Heart right ventricle (tissue), 16 donors: ENCODE measurements around the gene CRYL1. TPM values are rescaled to one million over a fixed set of nuclear protein-coding genes. Genes with fewer than 3 reads are reported as not detected.
A peak's percentile ranks its signal among the peaks of the same experiment; 100 is the strongest.

ENCODE experiments used
- ATAC-seq, 8 donors: fragments of 200-7000 bp; cut with Tn5 transposase; one replicate each; pipeline ENCODE4 v1.9.1; 2020; ENCODE audit warnings: mild to moderate bottlenecking in 8 of 8, moderate library complexity in 8 of 8, moderate number of reproducible peaks in 1 of 8
- DNase-seq, 2 donors: peaks; one replicate each; pipeline ENCODE4 v3.0.0-alpha.2; 2020
- H3K27ac ChIP-seq, 10 donors: fragments of 200-600 bp; sonication (generic) in 2 of 10; one replicate each; pipeline versions ENCODE4 v1.5.0 to v1.8.0; 2020 to 2022; ENCODE audit warnings: mild to moderate bottlenecking in 3 of 10
- H3K27me3 ChIP-seq, 7 donors: fragments of 200-600 bp; one replicate each; pipeline ENCODE4 v1.8.0; 2021 to 2022; ENCODE audit warnings: mild to moderate bottlenecking in 2 of 7
- H3K36me3 ChIP-seq, 9 donors: fragments of 200-600 bp; sonication (generic) in 1 of 9; one replicate each; pipeline versions ENCODE4 v1.5.0 to v1.8.0; 2020 to 2022; ENCODE audit warnings: mild to moderate bottlenecking in 2 of 9
- H3K4me1 ChIP-seq, 9 donors: fragments of 200-600 bp; sonication (generic) in 1 of 9; one replicate each; pipeline versions ENCODE4 v1.5.0 to v1.8.0; 2020 to 2022; ENCODE audit warnings: mild to moderate bottlenecking in 4 of 9
- H3K4me3 ChIP-seq, 10 donors: fragments of 200-600 bp; sonication (generic) in 2 of 10; one replicate each; pipeline versions ENCODE4 v1.5.0 to v1.8.0; 2020 to 2022; ENCODE audit warnings: mild to moderate bottlenecking in 7 of 10, moderate library complexity in 2 of 10
- H3K9me3 ChIP-seq, 11 donors: fragments of 200-600 bp in 10 of 11; sonication (generic) in 2 of 11; one replicate each; pipeline versions ENCODE4 v1.5.0 to v1.8.0; 2013 to 2022; ENCODE audit warnings: mild to moderate bottlenecking in 2 of 11, control low read depth in 1 of 11, moderate library complexity in 1 of 11
- CTCF ChIP-seq, 9 donors: fragments of 200-600 bp; sonication (generic) in 2 of 9; IDR thresholded peaks; one replicate each; pipeline versions ENCODE4 v1.5.0 to v1.8.0; 2021 to 2022; ENCODE audit warnings: antibody characterized with exemption in 9 of 9, mild to moderate bottlenecking in 5 of 9, moderate library complexity in 1 of 9
- WGBS, 2 donors: extraction: QIAGEN DNeasy Blood & Tissue Kit; methylation state at CpG; one replicate each; pipeline ENCODE4 v1.1.7; 2013; ENCODE audit warnings: inconsistent platforms in 1 of 2; 5-methylcytosine and 5-hydroxymethylcytosine counted together
- intact Hi-C, 10 donors: fragments of 100-400 bp; cut with DNase I; formaldehyde crosslinking; loops; one replicate each; pipeline versions ENCODE4 v1.11.1 to v1.14.2; 2022
- polyA plus RNA-seq, 2 donors: library from polyadenylated mRNA; stranded (reverse); fragments of 200-250 nt; gene quantifications; one replicate each; pipeline ENCODE4 v1.2.3, GENCODE V29; 2013
- total RNA-seq, 10 donors: library from RNA; stranded (reverse); fragmentation: NEBNext Ultra II Directional in 3 of 10; extraction: Animal tissue kit (Norgen Biotek cat#: 25700) in 3 of 10; gene quantifications; one replicate each; pipeline versions ENCODE4 v1.2.1 to v1.2.4, GENCODE V29; 2021 to 2023
- donor health status: Arrhythmogenic right ventricular cardiomyopathy.
- donor health status: ischemic (EF 13 %, LVEDD 7.1; RV severe dilation, severe dysfunction).
- donor health status: healthy with polysubstance abuse.
- donor health status: DM: no; HTN: yes; CAD: no.
- donor health status: DM: no; HTN: no; CAD: no.
- donor health status: ischemic (EF 25% LVEDD 6.9; RV normal size, moderate dysfunction).
- donor health status: ischemic (EF 25% LVEDD 5.7; RV mildly dilated, moderate dysfunction).
- donor health status: healthy.
- donor health status: DM: yes; HTN: yes; CAD: no.
- donor health status: Ischemic cardiomyopathy.
- donor health status: ischemic (EF 35%, LVEDD 5.7; RV mildly dilated, moderate dysfunction).
- donor health status: nonischemic (EF 11% LVEDD 7.7; RV severe dilation, severe dysfunction).
- donor health status: DM: yes; HTN: yes; CAD: no.
- donor health status: PGD.
- donor health status: ischemic (EF 29% LVEDD 5.4; RV normal size, mild dysfunction).
- donor health status: nonischemic (EF 23%, LVEDD 6.1; RV moderate dilation, normal function).

CRYL1 gene
- total and polyA plus RNA-seq, 12 donors: 10.1 to 27.3 (median 23.2) TPM

- Histone ChIP-seq H3K9me3 (no peaks in the 10 kb centered on the region), H3K36me3 (no peaks in the 10 kb centered on the region), H3K4me3 (no peak overlapping the region), H3K27ac (peak overlapping the region in 4 of 10 donors; percentile 15 to 50 (median 46)), H3K4me1 (peaks cover 0 to 12% (median 0%) of the 10 kb centered on the region in 9 donors), H3K27me3 (no peaks in the 10 kb centered on the region)
- ATAC-seq (peak in 1 of 8 donors; percentile 48), DNase-seq (no peak)
- WGBS, 2 donors: 92 to 98% methylated on average over 2 of the region's 2 CpGs
- intact Hi-C loops: no loop called here
- TF ChIP-seq CTCF (IDR thresholded peaks at IDR 0.05): no peak
Observed at GRCh38 chr13:20388184-20388583, 137.5 kb downstream of the CRYL1 start.

GRCh38 chr13:20387441-20387971, 138.2 kb downstream of the CRYL1 start:
- Histone ChIP-seq H3K4me3 (no peak overlapping the region), H3K4me1 (peaks cover 0 to 12% (median 0%) of the 10 kb centered on the region in 9 donors), H3K36me3 (no peaks in the 10 kb centered on the region), H3K27me3 (no peaks in the 10 kb centered on the region), H3K9me3 (no peaks in the 10 kb centered on the region), H3K27ac (peak overlapping the region in 2 of 10 donors; percentile 19 to 50)
- DNase-seq (no peak), ATAC-seq (no peak)
- TF ChIP-seq CTCF (IDR thresholded peaks at IDR 0.05): no peak
- intact Hi-C loops: no loop called here
- 73% methylated on average over 8 of the region's 8 CpGs for WGBS, 2 donors

- WGBS, 2 donors: 91% methylated on average over 5 of the region's 5 CpGs
- TF ChIP-seq CTCF (IDR thresholded peaks at IDR 0.05): no peak
- DNase-seq (no peak), ATAC-seq (no peak)
- Histone ChIP-seq H3K27ac (no peak overlapping the region), H3K4me3 (no peak overlapping the region), H3K4me1 (peaks cover 0 to 12% (median 0%) of the 10 kb centered on the region in 9 donors), H3K36me3 (no peaks in the 10 kb centered on the region), H3K27me3 (no peaks in the 10 kb centered on the region), H3K9me3 (no peaks in the 10 kb centered on the region)
- intact Hi-C loops: no loop called here
Observed at GRCh38 chr13:20387006-20387405, 138.7 kb downstream of the CRYL1 start.

- peaks cover 0 to 7% (median 0%) of the 10 kb centered on the region in 9 donors for H3K4me1 ChIP-seq
- H3K9me3 ChIP-seq: no peaks in the 10 kb centered on the region
- H3K36me3 ChIP-seq: no peaks in the 10 kb centered on the region
- no peak for ATAC-seq
- no peak for DNase-seq
- no peak overlapping the region for H3K27ac ChIP-seq
- no peak for TF ChIP-seq CTCF (IDR thresholded peaks at IDR 0.05)
- WGBS, 2 donors: 79 to 82% methylated on average over 2 of the region's 2 CpGs
- H3K4me3 ChIP-seq: no peak overlapping the region
- intact Hi-C loops: no loop called here
- H3K27me3 ChIP-seq: no peaks in the 10 kb centered on the region
Observed at GRCh38 chr13:20383058-20383457, 142.6 kb downstream of the CRYL1 start.
